GM13976 (cell line): ENCODE measurements around the gene TMSB10.
"Not testable (repeated sequence)": the region's sequence is repeated elsewhere in the genome, so short reads cannot be mapped to it uniquely, and the experiment has no call there.

Experiments used
- DNase-seq: peaks from one replicate; pipeline ENCODE4 v3.0.0; 2012; ENCODE audit warnings: low spot score
- CTCF ChIP-seq: IDR thresholded peaks from 2 replicates; pipeline ENCODE4 v1.5.1; 2012; ENCODE audit warnings: borderline replicate concordance, mild to moderate bottlenecking; ENCODE audit not compliant: insufficient read depth; ENCODE audit errors: extremely low read depth, missing control alignments, control extremely low read depth
- in situ Hi-C: fragments of 300-500 bp; cut with MboI; formaldehyde crosslinking; loops from one replicate; pipeline ENCODE4 v1.12.0; 2022; ENCODE audit warnings: low sequenced_read_pairs, mixed read lengths, inconsistent platforms; ENCODE audit not compliant: unreplicated experiment

TMSB10 gene

GRCh38 chr2:84874381-84875212 lies 30.9 kb upstream of the TMSB10 start:
- no peak for DNase-seq
- in situ Hi-C loops: loop anchor here (10.0 to 25.0 kb wide), 2 partner anchors 237 to 380 kb away; no protein-coding TSS in a partner anchor
- no peak for TF ChIP-seq CTCF

GRCh38 chr2:84875213-84875560 lies 30.3 kb upstream of the TMSB10 start:
- in situ Hi-C loops: loop anchor here (10.0 kb wide), 1 partner anchor 380 kb away; no protein-coding TSS in a partner anchor

GRCh38 chr2:84875619-84876018 lies 29.8 kb upstream of the TMSB10 start:
- DNase-seq: not testable (repeated sequence)
- in situ Hi-C loops: loop anchor here (10.0 kb wide), 1 partner anchor 381 kb away; no protein-coding TSS in a partner anchor

More at GRCh38 chr2:84875213-84875560, 30.3 kb upstream of the TMSB10 start:
- no peak for DNase-seq
- no peak for TF ChIP-seq CTCF

- no peak for DNase-seq
- no peak for TF ChIP-seq CTCF
- in situ Hi-C loops: loop anchor here (10.0 kb wide), 1 partner anchor 382 kb away; no protein-coding TSS in a partner anchor
These were observed 29.1 kb upstream of the TMSB10 start for GRCh38 chr2:84876369-84876768.

GRCh38 chr2:84878459-84878858 lies 27.0 kb upstream of the TMSB10 start:
- no peak for TF ChIP-seq CTCF
- in situ Hi-C loops: loop anchor here (10.0 kb wide), 1 partner anchor 384 kb away; no protein-coding TSS in a partner anchor
- no peak for DNase-seq

- in situ Hi-C loops: loop anchor here (10.0 kb wide), 1 partner anchor 384 kb away; no protein-coding TSS in a partner anchor
- TF ChIP-seq CTCF: no peak
- DNase-seq: no peak
These were observed 26.4 kb upstream of the TMSB10 start for GRCh38 chr2:84878896-84879583.
